Measurements from ENCODE around the gene ZNF516. TPM values are rescaled to one million over a fixed set of nuclear protein-coding genes. Genes with fewer than 3 reads are reported as not detected.

Gene ZNF516
- total RNA-seq, 6 experiments from 2014 or later, result 10.2 to 16.0 (median 13.7) TPM

DNA sequence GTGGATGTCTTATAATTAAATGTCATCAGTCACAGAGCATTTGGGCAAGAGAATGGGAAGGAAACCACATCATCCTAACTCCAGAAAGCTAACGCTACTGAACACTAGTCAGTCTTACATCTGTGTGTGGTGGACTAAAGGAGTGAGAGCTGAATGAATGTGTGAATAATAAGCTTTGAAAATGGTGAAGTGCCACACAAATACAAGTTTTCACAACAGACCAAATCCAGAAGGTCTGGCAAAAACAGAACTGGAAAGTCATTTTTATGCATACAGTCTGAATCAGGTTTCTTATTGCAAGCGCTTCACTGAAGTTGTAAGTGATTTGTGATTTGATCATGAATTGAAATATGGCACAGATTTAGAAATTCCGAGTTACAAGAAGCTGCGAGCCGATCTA is 175.7 kb downstream of the ZNF516 start:
- Histone ChIP-seq H3K27ac (no peak overlapping the region), H3K27me3 (no peaks in the 10 kb centered on the region), H3K4me3 (no peak overlapping the region), H3K9me3 (no peaks in the 10 kb centered on the region), H3K4me1 (no peaks in the 10 kb centered on the region), H3K36me3 (no peaks in the 10 kb centered on the region)
- no peak for DNase-seq
- intact Hi-C loops (cut with DNase I), result no loop called here
- ATAC-seq, result no peak
- WGBS (ENCODE audit: insufficient coverage, low coverage, low lambda C conversion rate, missing lambda C conversion rate), result 82% methylated on average over 4 of the region's 5 CpGs
- TF ChIP-seq, protein P1, sequence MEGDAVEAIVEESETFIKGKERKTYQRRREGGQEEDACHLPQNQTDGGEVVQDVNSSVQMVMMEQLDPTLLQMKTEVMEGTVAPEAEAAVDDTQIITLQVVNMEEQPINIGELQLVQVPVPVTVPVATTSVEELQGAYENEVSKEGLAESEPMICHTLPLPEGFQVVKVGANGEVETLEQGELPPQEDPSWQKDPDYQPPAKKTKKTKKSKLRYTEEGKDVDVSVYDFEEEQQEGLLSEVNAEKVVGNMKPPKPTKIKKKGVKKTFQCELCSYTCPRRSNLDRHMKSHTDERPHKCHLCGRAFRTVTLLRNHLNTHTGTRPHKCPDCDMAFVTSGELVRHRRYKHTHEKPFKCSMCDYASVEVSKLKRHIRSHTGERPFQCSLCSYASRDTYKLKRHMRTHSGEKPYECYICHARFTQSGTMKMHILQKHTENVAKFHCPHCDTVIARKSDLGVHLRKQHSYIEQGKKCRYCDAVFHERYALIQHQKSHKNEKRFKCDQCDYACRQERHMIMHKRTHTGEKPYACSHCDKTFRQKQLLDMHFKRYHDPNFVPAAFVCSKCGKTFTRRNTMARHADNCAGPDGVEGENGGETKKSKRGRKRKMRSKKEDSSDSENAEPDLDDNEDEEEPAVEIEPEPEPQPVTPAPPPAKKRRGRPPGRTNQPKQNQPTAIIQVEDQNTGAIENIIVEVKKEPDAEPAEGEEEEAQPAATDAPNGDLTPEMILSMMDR (IDR thresholded peaks at IDR 0.05), result no peak
- no peak for TF ChIP-seq POLR2A (IDR thresholded peaks at IDR 0.05)

DNA sequence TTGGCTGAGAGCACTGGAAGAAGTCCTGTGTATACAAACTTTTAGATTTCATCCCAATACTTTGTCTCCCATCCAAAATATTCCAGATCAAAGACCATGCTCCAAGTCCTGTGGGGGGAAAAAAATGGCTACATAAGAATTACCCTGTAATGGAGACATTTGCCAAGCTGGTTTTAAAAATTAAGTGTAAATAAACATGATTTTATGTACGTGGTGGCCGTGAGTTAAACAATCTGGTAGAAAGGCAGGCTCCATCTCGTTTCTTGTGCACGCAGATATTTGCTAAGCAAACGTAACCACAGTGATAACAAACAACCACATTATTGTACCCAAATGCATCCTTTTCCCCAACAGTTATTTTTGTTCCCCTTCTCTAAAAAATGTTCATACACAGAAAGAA is 176.4 kb downstream of the ZNF516 start:
- Histone ChIP-seq H3K9me3 (no peaks in the 10 kb centered on the region), H3K27me3 (no peaks in the 10 kb centered on the region), H3K4me1 (no peaks in the 10 kb centered on the region), H3K4me3 (no peak overlapping the region), H3K36me3 (no peaks in the 10 kb centered on the region), H3K27ac (no peak overlapping the region)
- no peak for DNase-seq
- WGBS (ENCODE audit: insufficient coverage, low coverage, low lambda C conversion rate, missing lambda C conversion rate), result 27% methylated on average over 5 of the region's 5 CpGs
- no peak for TF ChIP-seq POLR2A (IDR thresholded peaks at IDR 0.05)
- TF ChIP-seq, protein P1 (IDR thresholded peaks at IDR 0.05), result no peak
- intact Hi-C loops (cut with DNase I), result no loop called here
- ATAC-seq, result no peak

DNA sequence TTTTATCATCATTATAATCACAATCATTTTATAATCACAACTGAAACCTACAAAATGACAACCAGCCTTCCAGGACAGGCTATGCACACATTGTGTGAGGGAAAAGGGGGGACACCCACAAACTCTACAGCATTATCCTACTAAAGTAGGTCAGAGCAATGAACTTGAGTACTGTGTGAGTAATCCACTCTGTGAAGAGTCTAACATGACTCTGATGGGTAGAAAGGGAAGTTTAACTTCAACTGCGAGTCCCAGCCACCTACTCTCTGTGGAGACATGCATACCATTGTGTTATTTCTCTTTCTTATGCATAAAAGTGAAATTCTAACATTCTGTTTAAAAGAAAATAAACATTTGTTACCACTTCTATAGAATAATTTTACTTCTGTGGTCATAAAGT is 177.9 kb downstream of the ZNF516 start:
- 94% methylated on average over 1 of the region's 1 CpG for WGBS (ENCODE audit: insufficient coverage, low coverage, low lambda C conversion rate, missing lambda C conversion rate)
- Histone ChIP-seq H3K4me3 (no peak overlapping the region), H3K4me1 (no peaks in the 10 kb centered on the region), H3K27ac (no peak overlapping the region), H3K36me3 (no peaks in the 10 kb centered on the region), H3K9me3 (no peaks in the 10 kb centered on the region), H3K27me3 (no peaks in the 10 kb centered on the region)
- intact Hi-C loops (cut with DNase I), result no loop called here
- DNase-seq (no peak), ATAC-seq (no peak)
- no peak for TF ChIP-seq POLR2A (IDR thresholded peaks at IDR 0.05)
- TF ChIP-seq, protein P1 (IDR thresholded peaks at IDR 0.05), result no peak

DNA sequence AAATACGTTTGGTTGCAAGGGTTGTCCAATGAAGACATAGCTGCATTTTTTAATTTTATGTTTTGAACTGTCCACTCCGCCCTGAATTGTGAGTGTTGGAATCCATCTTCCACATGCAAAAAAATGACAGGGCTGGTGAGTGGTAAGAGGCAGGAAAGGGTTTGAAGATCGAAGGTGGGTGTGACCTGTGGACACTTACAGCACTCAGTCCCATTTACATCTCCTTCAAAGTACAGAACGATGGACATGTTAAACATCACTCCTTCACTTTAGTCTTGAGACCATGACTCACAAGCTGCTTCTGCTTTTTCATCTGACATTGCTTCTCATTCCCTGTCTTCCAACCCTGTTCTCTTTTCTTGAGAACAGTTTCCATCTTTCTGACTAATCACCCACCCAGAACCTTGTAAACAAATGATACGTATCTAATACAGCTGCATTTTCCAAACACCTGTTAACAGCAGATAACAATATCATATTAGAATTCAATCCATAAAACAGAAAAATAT is 179.3 kb downstream of the ZNF516 start:
- no peaks in the 10 kb centered on the region for H3K4me1 ChIP-seq
- WGBS (ENCODE audit: insufficient coverage, low coverage, low lambda C conversion rate, missing lambda C conversion rate), result 39% methylated on average over 5 of the region's 5 CpGs
- intact Hi-C loops (cut with DNase I), result no loop called here
- no peak overlapping the region for H3K27ac ChIP-seq
- ATAC-seq, result no peak
- no peak for TF ChIP-seq POLR2A (IDR thresholded peaks at IDR 0.05)
- TF ChIP-seq, protein P1 (IDR thresholded peaks at IDR 0.05), result no peak
- H3K9me3 ChIP-seq, result no peaks in the 10 kb centered on the region
- no peak for DNase-seq
- no peak overlapping the region for H3K4me3 ChIP-seq
- H3K36me3 ChIP-seq, result no peaks in the 10 kb centered on the region
- H3K27me3 ChIP-seq, result no peaks in the 10 kb centered on the region

DNA sequence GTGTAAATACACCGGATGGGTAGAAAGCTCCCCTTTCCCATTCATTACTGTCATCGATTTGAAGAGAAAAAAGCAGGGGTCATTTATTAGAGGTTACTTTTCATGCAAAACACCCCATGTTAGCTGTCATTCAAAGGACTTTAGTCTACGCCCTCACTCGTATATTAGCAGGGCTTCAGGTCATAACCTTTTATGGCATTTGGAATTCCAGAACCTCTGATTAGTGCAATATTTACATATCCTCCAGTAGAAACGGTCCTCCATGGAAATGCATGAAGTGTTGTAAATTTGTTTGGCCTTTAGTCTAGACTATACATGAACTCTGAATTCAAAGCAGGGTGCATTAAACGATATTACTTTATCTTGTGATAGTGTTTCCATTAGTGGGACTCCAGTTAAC is 180.5 kb downstream of the ZNF516 start:
- H3K4me1 ChIP-seq, result no peaks in the 10 kb centered on the region
- no peaks in the 10 kb centered on the region for H3K36me3 ChIP-seq
- ATAC-seq, result no peak
- WGBS (ENCODE audit: insufficient coverage, low coverage, low lambda C conversion rate, missing lambda C conversion rate), result 32% methylated on average over 6 of the region's 6 CpGs
- H3K27me3 ChIP-seq, result no peaks in the 10 kb centered on the region
- H3K27ac ChIP-seq, result no peak overlapping the region
- no peak for DNase-seq
- TF ChIP-seq, protein P1 (IDR thresholded peaks at IDR 0.05), result no peak
- TF ChIP-seq POLR2A (IDR thresholded peaks at IDR 0.05), result no peak
- no peaks in the 10 kb centered on the region for H3K9me3 ChIP-seq
- intact Hi-C loops (cut with DNase I), result no loop called here
- H3K4me3 ChIP-seq, result no peak overlapping the region
